GM21786 (cell line): ENCODE data around the gene HP1BP3.
"Not testable (repeated sequence)": the region's sequence is repeated elsewhere in the genome, so short reads cannot be mapped to it uniquely, and the experiment has no call there.

Experiments
- ATAC-seq: cut with Tn5 transposase; IDR thresholded peaks from one replicate; pipeline ENCODE4 v1.9.1; 2021; ENCODE audit not compliant: unreplicated experiment

HP1BP3 gene

DNA sequence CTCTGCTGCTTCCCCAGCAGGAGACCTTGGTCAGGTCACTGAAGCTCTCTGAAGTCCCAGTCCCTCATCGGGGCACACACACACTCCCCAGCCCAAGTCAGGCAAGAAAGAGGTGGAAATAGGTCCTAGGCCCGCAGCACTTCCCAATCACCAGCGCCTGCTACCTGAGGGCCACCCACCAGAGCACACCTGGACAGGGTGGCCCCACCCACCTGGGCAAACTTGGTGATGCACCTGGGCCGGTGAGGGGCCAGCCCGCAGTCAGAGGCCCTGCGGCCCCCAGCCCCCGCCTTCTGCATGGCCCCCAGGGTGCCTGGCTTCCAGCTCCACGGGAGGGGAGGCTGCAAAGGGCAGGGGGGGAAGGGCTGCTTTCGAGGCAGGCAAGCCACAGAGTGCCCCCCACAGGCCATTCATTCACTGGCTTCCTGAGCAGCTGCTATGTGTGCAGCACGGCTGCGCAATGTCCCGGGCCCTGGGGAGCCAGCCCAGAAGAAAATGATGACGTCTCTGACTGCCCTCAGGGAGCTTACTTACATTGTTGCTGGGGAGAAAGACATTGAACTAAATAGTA lies 59.3 kb downstream of the HP1BP3 start:
- no peak for ATAC-seq

DNA sequence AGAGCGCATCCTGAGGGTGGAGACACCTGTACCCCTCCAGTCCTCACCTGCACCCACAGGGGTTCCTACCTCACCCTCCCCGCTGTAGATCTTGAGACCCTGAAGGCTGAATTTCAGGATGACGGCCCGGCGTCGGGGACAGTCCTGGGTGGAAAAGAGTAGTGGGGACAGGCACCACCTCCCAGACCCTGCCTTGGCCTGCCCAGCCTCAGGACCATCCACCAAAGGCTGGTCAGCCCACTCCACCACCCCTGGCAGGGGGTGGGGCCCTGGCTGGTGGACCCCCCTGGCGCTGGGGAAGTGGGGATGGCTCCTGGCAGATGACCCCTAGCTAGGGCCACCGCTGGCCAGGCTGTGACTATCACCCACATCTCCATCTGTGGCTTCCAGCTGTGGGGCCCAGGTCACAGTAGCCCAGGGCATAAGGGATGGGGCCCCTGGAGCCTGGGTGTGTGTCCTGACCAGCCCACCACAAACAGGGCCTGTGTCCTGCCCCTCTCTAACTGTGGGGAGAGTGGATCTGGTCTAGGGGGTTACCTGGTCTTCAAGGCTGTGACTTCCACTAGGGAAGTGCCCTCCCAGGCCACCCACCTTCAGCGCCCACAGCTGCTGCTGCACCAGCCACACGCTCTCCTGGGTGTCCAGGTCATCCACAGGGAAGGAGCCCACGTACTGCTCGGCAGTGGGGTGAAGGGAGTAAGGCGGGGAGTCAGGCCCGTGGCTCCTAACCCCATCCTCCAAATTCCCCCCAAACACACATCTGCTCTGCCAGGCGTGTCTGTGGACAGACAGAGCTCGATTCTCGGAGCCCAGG lies 60.0 kb downstream of the HP1BP3 start:
- ATAC-seq = no peak

- no peak for ATAC-seq
These were observed 60.8 kb downstream of the HP1BP3 start for GRCh38 chr1:20726118-20726911.

DNA sequence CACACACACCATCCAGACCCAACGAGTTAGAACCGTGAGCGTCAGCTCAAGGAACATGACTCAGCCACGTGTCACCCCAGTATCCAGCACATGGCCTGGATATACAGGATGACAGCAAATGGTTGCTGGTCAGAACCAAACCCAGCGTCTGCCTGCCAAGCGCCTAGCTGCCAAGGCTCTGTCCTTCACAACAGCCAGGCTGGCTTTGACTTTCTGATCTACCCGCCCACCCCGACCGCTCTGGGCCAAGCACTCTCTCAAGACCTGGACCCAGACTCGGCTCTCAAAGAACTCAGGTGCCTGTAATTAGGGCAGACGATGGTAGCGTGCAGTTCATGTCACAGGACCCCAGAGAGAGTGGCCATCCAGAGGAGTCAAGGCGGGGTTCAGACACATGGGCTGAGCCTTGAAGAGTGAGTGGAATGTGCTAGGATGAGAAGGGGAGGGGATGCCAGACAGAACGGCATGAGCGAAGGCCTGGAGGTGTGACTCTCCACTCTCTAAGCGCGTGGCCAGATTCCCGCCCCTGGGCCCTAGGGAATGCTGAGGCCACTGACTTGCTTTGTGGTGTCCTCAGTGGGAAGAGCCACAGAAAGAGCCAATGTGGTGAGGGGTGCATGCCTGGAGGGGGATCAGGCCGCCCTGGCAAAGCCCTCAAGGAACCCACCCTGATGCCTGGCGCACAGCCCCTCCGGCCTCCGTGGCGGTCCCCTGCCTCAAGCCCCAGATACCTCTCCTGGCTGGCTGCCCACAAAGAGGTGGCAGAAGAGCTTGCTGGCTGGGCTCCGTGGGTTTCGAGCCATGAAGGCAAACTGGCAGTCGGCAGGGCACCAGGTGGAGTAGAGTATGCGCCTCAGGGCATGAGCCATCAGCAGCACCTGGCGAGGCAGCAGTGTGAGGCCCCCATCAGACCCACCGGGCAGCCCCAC lies 61.7 kb downstream of the HP1BP3 start:
- no peak for ATAC-seq

DNA sequence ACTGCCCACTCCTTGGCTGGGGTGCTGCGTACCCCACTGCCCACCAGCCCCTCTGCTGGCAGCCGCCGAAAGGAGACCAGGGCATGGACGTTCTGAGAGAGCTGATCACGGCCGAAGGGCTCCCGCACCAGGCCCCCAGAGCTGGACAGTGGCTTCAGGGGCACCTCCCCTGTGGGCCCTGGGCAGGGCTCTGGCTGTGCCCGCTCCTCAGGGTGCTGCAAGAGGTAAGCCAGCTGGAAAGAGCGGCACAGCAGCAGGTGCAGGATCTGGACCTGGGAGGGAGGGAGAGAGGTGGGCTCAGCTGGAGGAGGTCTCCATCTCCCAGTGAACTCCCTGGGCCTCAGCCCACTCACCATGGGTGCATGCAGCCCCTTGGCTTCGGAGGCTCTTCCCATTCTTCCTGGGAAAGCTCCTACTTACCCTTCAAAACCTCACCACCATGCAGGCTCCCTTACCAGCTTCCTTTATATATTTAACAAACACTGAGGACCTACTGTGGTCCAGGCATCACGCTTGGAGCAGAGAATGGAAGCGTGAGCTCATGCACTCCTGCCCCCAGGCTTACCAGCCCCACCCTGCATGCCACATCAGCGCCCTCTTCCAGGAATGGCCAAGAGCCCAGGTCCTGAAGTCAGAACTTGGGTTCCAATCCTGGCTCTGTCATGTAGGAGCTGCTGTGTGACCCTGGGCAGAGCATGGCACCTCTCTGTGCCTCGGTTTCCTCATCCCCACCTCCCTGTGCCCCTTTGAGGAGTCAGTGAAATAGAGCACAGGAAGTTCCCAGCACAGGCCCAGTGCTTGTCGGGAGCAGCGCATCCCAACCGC lies 62.5 kb downstream of the HP1BP3 start:
- ATAC-seq = no peak

DNA sequence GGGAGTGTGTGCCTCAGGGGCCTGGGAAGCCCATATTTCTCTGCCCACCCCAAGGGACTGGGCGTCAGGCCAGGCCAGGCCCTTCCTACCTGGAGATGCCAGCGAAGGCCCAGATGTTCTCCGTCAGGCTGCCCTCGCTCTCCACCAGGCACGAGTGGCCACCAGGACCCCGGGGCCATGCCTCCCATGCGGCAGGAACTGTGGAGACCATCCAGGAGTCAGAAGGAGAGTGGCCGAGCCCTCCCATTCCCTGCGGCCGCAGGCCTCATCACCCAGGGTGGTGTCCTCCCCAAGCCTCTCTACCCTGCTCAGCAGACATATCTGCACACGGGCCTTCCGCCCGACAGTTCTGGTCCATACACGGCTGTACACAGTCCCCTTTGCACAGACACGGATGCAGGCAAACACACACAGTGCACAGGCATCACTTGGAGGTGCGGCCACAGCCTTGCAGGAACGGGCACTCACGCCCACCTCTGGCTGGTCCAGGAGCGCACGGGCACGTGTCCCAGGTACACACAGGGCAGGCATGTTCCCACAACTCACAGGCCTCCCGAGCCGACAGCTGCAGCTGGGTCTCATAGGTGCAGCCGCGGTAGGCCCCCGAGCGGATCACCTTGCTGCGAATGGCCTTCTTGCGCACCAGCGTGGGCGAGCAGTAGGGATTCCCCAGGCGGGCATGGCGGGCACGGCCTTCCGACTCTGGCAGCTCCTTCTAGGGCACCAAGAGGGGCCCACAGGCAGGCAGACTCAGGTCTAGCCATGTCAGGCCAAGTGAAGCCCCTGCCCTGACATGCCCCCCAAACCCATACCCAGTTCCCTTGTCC lies 63.4 kb downstream of the HP1BP3 start:
- no peak for ATAC-seq

- no peak for ATAC-seq
These were observed 64.0 kb downstream of the HP1BP3 start for GRCh38 chr1:20723159-20723536.

- ATAC-seq = no peak
These were observed 65.7 kb downstream of the HP1BP3 start for GRCh38 chr1:20721117-20722061.

DNA sequence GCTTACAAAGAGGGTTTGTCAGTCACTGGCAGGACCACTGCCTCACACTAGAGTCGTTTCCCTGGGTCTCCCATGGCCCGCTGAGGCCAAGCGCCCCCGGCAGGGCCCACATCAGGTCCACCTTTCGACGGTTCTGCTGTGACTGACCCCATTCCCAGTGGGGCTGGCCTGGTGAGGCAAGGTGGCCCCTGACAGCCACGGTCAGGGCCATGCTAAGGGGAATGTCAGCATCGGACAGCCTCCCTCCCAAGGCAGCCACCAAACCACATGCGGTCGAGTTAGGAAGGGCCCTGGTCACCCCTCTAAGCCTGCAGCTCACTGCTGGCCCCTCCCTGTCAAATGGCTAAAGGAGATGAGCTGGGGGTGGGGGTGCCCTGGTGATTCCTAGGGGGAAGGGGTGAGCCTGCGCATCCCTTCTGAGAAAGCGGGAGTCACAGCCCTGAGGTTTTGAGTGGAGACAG lies 66.4 kb downstream of the HP1BP3 start:
- ATAC-seq = no peak

GRCh38 chr1:20719871-20720620 lies 67.1 kb downstream of the HP1BP3 start:
- no peak for ATAC-seq

GRCh38 chr1:20719261-20719660 lies 67.8 kb downstream of the HP1BP3 start:
- ATAC-seq = no peak

DNA sequence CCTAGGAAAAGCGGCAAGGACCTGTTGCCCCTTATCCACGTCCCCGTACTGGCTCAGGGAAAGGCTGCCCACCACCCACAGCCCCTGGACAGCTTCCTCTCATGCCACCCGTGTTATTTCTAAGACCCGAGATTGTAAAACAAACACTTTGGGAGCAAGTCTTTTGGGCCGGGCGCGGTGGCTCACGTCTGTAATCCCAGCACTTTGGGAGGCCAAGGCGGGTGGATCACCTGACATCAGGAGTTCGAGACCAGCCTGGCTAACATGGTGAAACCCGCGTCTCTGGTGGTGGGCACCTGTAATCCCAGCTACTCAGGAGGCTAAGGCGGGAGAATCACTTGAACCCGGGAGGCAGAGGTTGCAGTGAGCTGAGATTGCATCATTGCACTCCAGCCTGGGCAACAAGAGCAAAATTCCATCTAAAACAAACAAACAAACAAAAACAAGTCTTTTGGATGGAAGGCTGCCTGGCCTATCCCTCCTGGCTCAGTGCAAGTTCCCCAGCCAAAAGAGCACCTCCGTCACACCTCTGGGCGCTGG lies 68.7 kb downstream of the HP1BP3 start:
- ATAC-seq = not testable (repeated sequence)

DNA sequence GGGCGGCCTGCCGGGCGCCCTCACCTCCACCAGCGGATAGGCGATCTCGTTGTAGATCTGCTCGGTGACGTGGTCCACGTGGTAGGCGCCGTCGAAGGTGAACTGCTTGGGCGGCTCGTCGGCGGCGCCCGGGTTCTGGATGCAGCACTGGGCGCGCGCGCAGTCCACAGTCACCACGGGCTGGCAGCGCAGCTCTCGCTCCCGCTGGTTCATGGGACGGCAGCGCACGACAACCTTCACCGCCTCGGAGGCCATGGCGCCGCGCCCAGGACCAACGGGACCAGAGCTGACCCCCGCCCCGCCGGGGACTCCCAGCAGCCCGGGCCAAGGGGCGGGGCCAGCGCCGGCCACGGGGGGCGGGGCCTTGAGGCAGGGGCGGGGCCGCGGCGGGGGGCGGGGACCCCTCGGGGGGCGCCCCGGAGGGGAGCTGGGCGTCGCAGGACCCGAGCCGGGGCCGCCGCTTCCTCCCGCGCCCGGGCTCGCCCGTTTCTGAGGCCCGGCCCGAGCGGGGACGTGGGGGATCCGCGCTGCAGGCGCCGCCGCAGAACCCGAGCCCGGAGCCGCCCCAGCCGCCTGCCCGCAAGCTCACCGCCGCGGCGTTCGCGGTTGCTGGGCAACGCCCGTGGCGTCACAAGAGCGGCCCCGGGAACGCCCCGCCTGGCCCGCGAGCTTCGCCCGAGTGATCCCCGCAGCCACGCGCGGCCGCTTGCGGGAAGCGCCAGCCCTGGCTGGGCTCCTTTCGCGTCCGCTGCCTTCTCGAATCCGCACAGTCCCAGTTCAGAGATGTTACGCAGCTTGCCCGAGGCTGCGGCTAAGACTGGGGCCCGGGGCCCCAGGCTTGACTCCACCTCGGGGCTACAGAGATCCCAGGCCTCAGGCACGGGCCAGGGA lies 69.4 kb downstream of the HP1BP3 start, which contains the start of gene KIF17:
TSS of gene KIF17 (minus strand) at position 556 of the 891 bp plus-strand sequence. CDS start at position 255, 301 bp downstream.
- no peak for ATAC-seq

DNA sequence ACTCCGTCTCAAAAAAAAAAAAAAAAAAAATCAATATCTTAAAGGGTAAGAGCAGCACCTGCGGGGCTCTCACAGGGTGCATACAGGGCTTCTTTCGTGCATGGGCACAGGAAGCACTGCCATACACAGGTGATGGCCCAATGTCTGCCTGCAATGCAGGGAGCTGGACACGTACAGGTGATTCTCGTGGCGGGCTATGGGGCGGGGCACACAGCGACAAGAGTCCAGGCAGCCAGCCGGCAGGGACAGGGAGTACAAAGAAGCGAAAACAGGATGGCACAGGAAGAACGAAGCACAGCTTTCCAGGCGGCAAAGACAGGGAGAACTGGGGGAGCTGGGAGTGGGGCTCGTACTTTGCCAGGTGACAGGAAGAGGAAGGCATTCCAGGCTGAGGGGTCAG lies 70.9 kb downstream of the HP1BP3 start:
- ATAC-seq = no peak

- ATAC-seq = no peak
These were observed 71.7 kb downstream of the HP1BP3 start for GRCh38 chr1:20715406-20715805.

GRCh38 chr1:20713440-20713839 lies 73.7 kb downstream of the HP1BP3 start:
- no peak for ATAC-seq
